ENCODE data around the gene PROSER3.

DNA sequence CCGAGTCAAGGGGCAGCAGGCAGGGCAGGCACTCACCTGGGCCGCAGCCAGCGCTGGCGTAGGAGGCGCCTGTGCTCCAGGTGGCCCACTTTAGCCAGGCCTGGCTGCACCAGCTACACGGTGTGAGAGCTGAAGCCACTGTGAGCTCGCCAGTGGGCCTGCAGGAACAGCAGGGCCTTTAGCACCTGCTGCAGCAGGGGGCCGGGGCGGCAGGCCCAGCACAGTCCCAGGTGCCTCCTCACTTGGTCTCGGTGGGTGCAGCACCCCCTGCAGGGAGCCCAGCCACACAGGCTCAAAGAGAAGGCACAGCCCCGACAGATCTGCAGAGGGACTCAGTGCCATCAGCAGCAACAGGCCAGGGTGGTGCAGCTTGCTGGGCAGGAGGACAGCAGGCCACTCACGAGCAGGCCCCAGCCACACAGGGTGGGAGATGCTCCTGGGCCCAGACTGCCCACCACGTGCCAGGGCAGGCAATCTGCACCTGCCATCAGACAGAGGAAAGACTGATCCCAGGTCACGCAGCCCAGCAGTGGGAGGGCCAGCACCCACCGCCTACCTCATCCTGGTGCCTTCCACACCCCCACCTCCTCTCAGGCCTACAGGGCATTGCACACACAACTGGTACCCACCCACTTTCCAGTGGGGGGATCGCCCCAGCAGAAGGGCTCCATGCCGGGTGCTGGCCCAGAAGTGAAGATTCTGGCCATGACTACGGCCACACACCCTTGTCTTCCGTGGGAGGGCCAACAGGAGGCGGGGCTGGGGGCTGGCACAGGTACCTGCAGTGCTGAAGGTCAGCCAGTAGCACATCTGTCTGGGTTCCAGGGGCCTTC, 33.2 kb downstream of the PROSER3 start:
- TF ChIP-seq, protein P1, sequence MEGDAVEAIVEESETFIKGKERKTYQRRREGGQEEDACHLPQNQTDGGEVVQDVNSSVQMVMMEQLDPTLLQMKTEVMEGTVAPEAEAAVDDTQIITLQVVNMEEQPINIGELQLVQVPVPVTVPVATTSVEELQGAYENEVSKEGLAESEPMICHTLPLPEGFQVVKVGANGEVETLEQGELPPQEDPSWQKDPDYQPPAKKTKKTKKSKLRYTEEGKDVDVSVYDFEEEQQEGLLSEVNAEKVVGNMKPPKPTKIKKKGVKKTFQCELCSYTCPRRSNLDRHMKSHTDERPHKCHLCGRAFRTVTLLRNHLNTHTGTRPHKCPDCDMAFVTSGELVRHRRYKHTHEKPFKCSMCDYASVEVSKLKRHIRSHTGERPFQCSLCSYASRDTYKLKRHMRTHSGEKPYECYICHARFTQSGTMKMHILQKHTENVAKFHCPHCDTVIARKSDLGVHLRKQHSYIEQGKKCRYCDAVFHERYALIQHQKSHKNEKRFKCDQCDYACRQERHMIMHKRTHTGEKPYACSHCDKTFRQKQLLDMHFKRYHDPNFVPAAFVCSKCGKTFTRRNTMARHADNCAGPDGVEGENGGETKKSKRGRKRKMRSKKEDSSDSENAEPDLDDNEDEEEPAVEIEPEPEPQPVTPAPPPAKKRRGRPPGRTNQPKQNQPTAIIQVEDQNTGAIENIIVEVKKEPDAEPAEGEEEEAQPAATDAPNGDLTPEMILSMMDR (conservative IDR thresholded peaks at IDR 0.05 in 1 of 2, IDR thresholded peaks at IDR 0.05 in 1 of 2; ENCODE audit: low read depth in 1 of 2, low read length in 2 of 2) = no peak
- TF ChIP-seq EZH2 (IDR thresholded peaks at IDR 0.05; ENCODE audit: low read length, missing control alignments) = no peak
